HG02798 (cell line): ENCODE data around the gene FREY1.
"Not testable (repeated sequence)": the region's sequence is repeated elsewhere in the genome, so short reads cannot be mapped to it uniquely, and the experiment has no call there.

Experiments used
- ATAC-seq: cut with Tn5 transposase; IDR thresholded peaks from one replicate; pipeline ENCODE4 v1.9.1; 2021; ENCODE audit warnings: mild to moderate bottlenecking; ENCODE audit not compliant: unreplicated experiment, poor library complexity

Gene FREY1

GRCh38 chr11:45917623-45918330, 10.7 kb upstream of the FREY1 start, which contains the start of gene PEX16:
Gene PEX16 (minus strand): TSS chr11:45917877. CDS start chr11:45917811, 66 bp downstream.
- ATAC-seq: peak; percentile 85

- peak; percentile 0 for ATAC-seq
These were observed 10.2 kb upstream of the FREY1 start for GRCh38 chr11:45917286-45917622.

- no peak for ATAC-seq
These were observed 8.4 kb upstream of the FREY1 start for GRCh38 chr11:45915446-45915845.

GRCh38 chr11:45913942-45914635, 7.0 kb upstream of the FREY1 start:
- ATAC-seq: no peak

- ATAC-seq: no peak
These were observed 6.4 kb upstream of the FREY1 start for GRCh38 chr11:45913514-45913913.

- ATAC-seq: no peak
These were observed 3.6 kb upstream of the FREY1 start for GRCh38 chr11:45910623-45911022.

- ATAC-seq: no peak
These were observed 2.8 kb upstream of the FREY1 start for GRCh38 chr11:45909594-45910475.

GRCh38 chr11:45907911-45908370, 870 bp upstream of the FREY1 start:
- ATAC-seq: no peak

GRCh38 chr11:45906096-45906682, 882 bp downstream of the FREY1 start:
- no peak for ATAC-seq

GRCh38 chr11:45905576-45905975, 1.5 kb downstream of the FREY1 start:
- ATAC-seq: not testable (repeated sequence)

- ATAC-seq: no peak
These were observed 2.0 kb downstream of the FREY1 start for GRCh38 chr11:45905095-45905494.

- ATAC-seq: no peak
These were observed 2.7 kb downstream of the FREY1 start for GRCh38 chr11:45904309-45904915.

- ATAC-seq: no peak
These were observed 4.4 kb downstream of the FREY1 start for GRCh38 chr11:45902452-45903380.

GRCh38 chr11:45901626-45902025, 5.4 kb downstream of the FREY1 start:
- ATAC-seq: no peak

GRCh38 chr11:45900916-45901617, 6.0 kb downstream of the FREY1 start:
- ATAC-seq: no peak

GRCh38 chr11:45900175-45900800, 6.8 kb downstream of the FREY1 start:
- ATAC-seq: peak; percentile 19

- ATAC-seq: peak; percentile 61
These were observed 7.5 kb downstream of the FREY1 start for GRCh38 chr11:45899448-45900174.
